OCI-LY7 (cell line): Measurements from ENCODE around the gene VDR. TPM values are rescaled to one million over a fixed set of nuclear protein-coding genes. Genes with fewer than 3 reads are reported as not detected.

ENCODE experiments used
- BruUV-seq: library from RNA; stranded (reverse); fragments of 400-500 nt; replicated peaks from 2 replicates; lab custom pipeline; 2021; lab: Mats Ljungman, UMichigan
- CTCF ChIA-PET: fragments of 300-600 bp; sonication (Branson Sonifier 250); formaldehyde crosslinking; loops from one replicate; lab custom pipeline; 2022; ENCODE audit warnings: antibody characterized with exemption; ENCODE audit not compliant: unreplicated experiment; lab: Charles Lee
- POLR2A ChIA-PET: fragments of 300-600 bp; sonication (Branson Sonifier 250); formaldehyde crosslinking; loops from one replicate; lab custom pipeline; 2022; ENCODE audit warnings: antibody characterized with exemption; lab: Charles Lee
- DNase-seq: peaks from one replicate; pipeline ENCODE4 v3.0.0-alpha.2; 2015; ENCODE audit warnings: low spot score
- H2AFZ ChIP-seq: fragments of 200-600 bp; sonication (generic), shearing (Covaris generic); 2 replicates; pipeline ENCODE4 v1.6.1; 2014; ENCODE audit warnings: mild to moderate bottlenecking, antibody characterized with exemption, low read length, moderate library complexity
- H3K27ac ChIP-seq: fragments of 200-600 bp; sonication (generic); 2 replicates; pipeline ENCODE4 v1.5.1; 2014; ENCODE audit warnings: mixed run types, low read depth, mild to moderate bottlenecking, moderate library complexity, low read length, inconsistent platforms; ENCODE audit not compliant: poor library complexity, severe bottlenecking
- H3K36me3 ChIP-seq: fragments of 200-600 bp; sonication (generic); 2 replicates; pipeline ENCODE4 v1.6.1; 2014; ENCODE audit warnings: mild to moderate bottlenecking, antibody characterized with exemption, low read length, moderate library complexity, mixed read lengths; ENCODE audit not compliant: insufficient read depth
- H3K4me1 ChIP-seq: fragments of 200-600 bp; sonication (generic); 2 replicates; pipeline ENCODE4 v1.5.1; 2014; ENCODE audit warnings: mild to moderate bottlenecking, low read length; ENCODE audit not compliant: insufficient read depth, poor library complexity, severe bottlenecking
- H3K4me2 ChIP-seq: fragments of 200-600 bp; sonication (generic); 2 replicates; pipeline ENCODE4 v1.6.1; 2014; ENCODE audit warnings: mild to moderate bottlenecking, low read length
- H3K4me3 ChIP-seq: fragments of 200-600 bp; sonication (generic); 2 replicates; pipeline ENCODE4 v1.5.1; 2014; ENCODE audit warnings: mild to moderate bottlenecking, low read depth, low read length; ENCODE audit not compliant: poor library complexity, severe bottlenecking
- H3K79me2 ChIP-seq: fragments of 200-600 bp; sonication (generic); 2 replicates; pipeline ENCODE4 v1.6.1; 2016; ENCODE audit warnings: low read depth, mild to moderate bottlenecking, low read length, moderate library complexity, mixed read lengths; ENCODE audit not compliant: insufficient read depth
- H3K9me2 ChIP-seq: fragments of 200-600 bp; sonication (generic); 2 replicates; pipeline ENCODE4 v1.6.1; 2016; ENCODE audit warnings: mild to moderate bottlenecking, low read length, mixed read lengths; ENCODE audit not compliant: insufficient read depth
- H3K9me3 ChIP-seq: fragments of 200-600 bp; sonication (generic); 2 replicates; pipeline ENCODE4 v1.6.1; 2014; ENCODE audit warnings: mild to moderate bottlenecking, mixed run types, low read length, mixed read lengths
- H4K20me1 ChIP-seq: fragments of 200-600 bp; sonication (generic); 2 replicates; pipeline ENCODE4 v1.6.1; 2014; ENCODE audit warnings: mild to moderate bottlenecking, antibody characterized with exemption, low read length, moderate library complexity, mixed read lengths; ENCODE audit not compliant: insufficient read depth
- EZH2phosphoT487 ChIP-seq: fragments of 200-600 bp; sonication (generic); IDR thresholded peaks from 2 replicates; pipeline ENCODE4 v1.6.1; 2018; ENCODE audit warnings: low read depth, borderline replicate concordance, mild to moderate bottlenecking, mixed run types, antibody characterized with exemption, low read length, moderate library complexity, mixed read lengths
- intact Hi-C: fragments of 100-400 bp; cut with micrococcal nuclease; formaldehyde crosslinking; loops from one replicate; pipeline ENCODE4 v1.10.0; 2022; ENCODE audit not compliant: unreplicated experiment
- total RNA-seq, 2 experiments: library from RNA; depleted of rRNA in 1 of 2; stranded (reverse); fragments of >200 nt in 1 of 2; shearing (Covaris generic) in 1 of 2; gene quantifications; 2 replicates each; pipeline ENCODE4 v1.2.3, GENCODE V29; 2014 to 2022
- TF ChIP-seq, protein P1 (sequence below): fragments of 200-600 bp; sonication (generic); conservative IDR thresholded peaks from 2 replicates; pipeline ENCODE4 v1.5.1; 2014; ENCODE audit warnings: mild to moderate bottlenecking, antibody characterized with exemption, low read length, moderate library complexity, mixed read lengths

Gene VDR
- total RNA-seq, 2 experiments from 2014 or later: 1.9 to 5.4 TPM

DNA sequence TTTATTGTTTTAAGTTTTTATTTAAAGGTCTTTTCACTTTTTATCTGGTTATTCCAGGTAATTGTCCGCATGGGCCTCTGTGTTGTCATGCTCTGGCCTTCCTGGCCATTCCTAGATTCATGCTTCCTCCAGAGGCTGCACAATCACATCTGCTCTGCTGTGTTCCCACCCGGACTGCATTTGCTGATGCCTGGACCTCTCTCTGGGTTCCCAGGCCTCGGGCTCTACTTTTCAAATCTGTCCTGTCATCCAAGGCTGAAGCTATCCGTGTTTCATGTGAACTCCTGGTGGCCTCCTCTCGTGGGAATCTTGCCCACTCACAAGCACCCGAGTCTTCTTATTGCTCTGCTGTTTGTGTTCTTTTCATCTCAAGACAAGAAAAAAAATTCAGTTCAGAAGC lies 16.1 kb upstream of the VDR start:
- no peak overlapping the region for H3K27ac ChIP-seq
- ChIA-PET CTCF (no interaction called here), POLR2A (interaction anchor here (0.6 to 1.0 kb wide), 2 partner anchors 15 to 54 kb away, joined by 3 read pairs; no protein-coding TSS in a partner anchor)
- H3K79me2 ChIP-seq: no peaks in the 10 kb centered on the region
- no peaks in the 10 kb centered on the region for H3K4me1 ChIP-seq
- H3K4me3 ChIP-seq: no peak overlapping the region
- H4K20me1 ChIP-seq: no peaks in the 10 kb centered on the region
- no peak for DNase-seq
- no peaks in the 10 kb centered on the region for H3K36me3 ChIP-seq
- intact Hi-C loops: no loop called here
- H3K9me3 ChIP-seq: no peaks in the 10 kb centered on the region
- H2AFZ ChIP-seq: no peak overlapping the region
- BruUV-seq: no TSS peak
- TF ChIP-seq, protein P1, sequence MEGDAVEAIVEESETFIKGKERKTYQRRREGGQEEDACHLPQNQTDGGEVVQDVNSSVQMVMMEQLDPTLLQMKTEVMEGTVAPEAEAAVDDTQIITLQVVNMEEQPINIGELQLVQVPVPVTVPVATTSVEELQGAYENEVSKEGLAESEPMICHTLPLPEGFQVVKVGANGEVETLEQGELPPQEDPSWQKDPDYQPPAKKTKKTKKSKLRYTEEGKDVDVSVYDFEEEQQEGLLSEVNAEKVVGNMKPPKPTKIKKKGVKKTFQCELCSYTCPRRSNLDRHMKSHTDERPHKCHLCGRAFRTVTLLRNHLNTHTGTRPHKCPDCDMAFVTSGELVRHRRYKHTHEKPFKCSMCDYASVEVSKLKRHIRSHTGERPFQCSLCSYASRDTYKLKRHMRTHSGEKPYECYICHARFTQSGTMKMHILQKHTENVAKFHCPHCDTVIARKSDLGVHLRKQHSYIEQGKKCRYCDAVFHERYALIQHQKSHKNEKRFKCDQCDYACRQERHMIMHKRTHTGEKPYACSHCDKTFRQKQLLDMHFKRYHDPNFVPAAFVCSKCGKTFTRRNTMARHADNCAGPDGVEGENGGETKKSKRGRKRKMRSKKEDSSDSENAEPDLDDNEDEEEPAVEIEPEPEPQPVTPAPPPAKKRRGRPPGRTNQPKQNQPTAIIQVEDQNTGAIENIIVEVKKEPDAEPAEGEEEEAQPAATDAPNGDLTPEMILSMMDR: no peak
- TF ChIP-seq EZH2phosphoT487: no peak
- no peak overlapping the region for H3K4me2 ChIP-seq
- no peaks in the 10 kb centered on the region for H3K9me2 ChIP-seq

GRCh38 chr12:47913081-47913480 lies 8.3 kb upstream of the VDR start:
- Histone ChIP-seq H3K9me3 (no peaks in the 10 kb centered on the region), H4K20me1 (no peaks in the 10 kb centered on the region), H3K4me3 (no peak overlapping the region), H3K4me1 (no peaks in the 10 kb centered on the region), H3K79me2 (no peaks in the 10 kb centered on the region), H3K4me2 (no peak overlapping the region), H3K36me3 (no peaks in the 10 kb centered on the region), H3K9me2 (no peaks in the 10 kb centered on the region), H3K27ac (no peak overlapping the region), H2AFZ (no peak overlapping the region)
- ChIA-PET POLR2A (interaction anchor here (0.6 to 0.7 kb wide), 2 partner anchors 25 to 274 kb away, joined by 3 read pairs; no protein-coding TSS in a partner anchor), CTCF (interaction anchor here (1.0 kb wide), 1 partner anchor 25 kb away, joined by 3 read pairs; no protein-coding TSS in a partner anchor)
- TF ChIP-seq EZH2phosphoT487: no peak
- TF ChIP-seq, protein P1: no peak
- BruUV-seq: no TSS peak
- intact Hi-C loops: no loop called here
- no peak for DNase-seq

DNA sequence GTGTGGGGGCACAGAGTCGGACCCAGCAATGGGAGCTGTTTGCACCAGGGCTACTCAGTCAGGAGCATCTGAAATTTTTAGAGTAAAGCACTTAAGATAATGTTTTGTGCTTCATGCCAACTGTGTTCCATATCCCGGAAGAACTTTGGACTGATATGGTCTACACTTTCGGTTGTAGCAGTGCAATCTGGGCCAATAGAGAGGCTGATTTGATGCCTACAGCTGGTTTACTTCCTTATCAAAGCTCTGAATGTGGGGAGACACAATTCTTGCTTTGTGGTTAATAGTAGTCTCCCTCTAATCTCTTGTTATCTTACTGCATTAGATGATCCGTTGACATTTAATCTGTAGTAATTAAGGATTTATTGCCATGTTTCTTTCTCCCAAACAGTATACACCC lies 7.8 kb upstream of the VDR start:
- no peaks in the 10 kb centered on the region for H4K20me1 ChIP-seq
- no peak for DNase-seq
- no peaks in the 10 kb centered on the region for H3K9me2 ChIP-seq
- BruUV-seq: no TSS peak
- no peak overlapping the region for H3K27ac ChIP-seq
- H2AFZ ChIP-seq: no peak overlapping the region
- H3K4me2 ChIP-seq: no peak overlapping the region
- POLR2A ChIA-PET: interaction anchor here (0.7 kb wide), 1 partner anchor 274 kb away, joined by 3 read pairs; no protein-coding TSS in a partner anchor
- no peaks in the 10 kb centered on the region for H3K9me3 ChIP-seq
- intact Hi-C loops: no loop called here
- no peaks in the 10 kb centered on the region for H3K79me2 ChIP-seq
- H3K4me3 ChIP-seq: no peak overlapping the region
- no peaks in the 10 kb centered on the region for H3K4me1 ChIP-seq
- TF ChIP-seq, protein P1: no peak
- no peak for TF ChIP-seq EZH2phosphoT487
- H3K36me3 ChIP-seq: no peaks in the 10 kb centered on the region
- CTCF ChIA-PET: interaction anchor here (1.0 kb wide), 1 partner anchor 26 kb away, joined by 3 read pairs; no protein-coding TSS in a partner anchor
